Esophagus squamous epithelium (tissue), 4 donors: ENCODE data around the gene CFAP57.

Experiments
- POLR2A ChIP-seq, 4 donors: fragments of 450-650 bp; IDR thresholded peaks; one replicate each; pipeline ENCODE4 v1.6.1; 2017; ENCODE audit warnings: antibody characterized with exemption in 4 of 4, mild to moderate bottlenecking in 4 of 4, moderate library complexity in 3 of 4
- TF ChIP-seq, protein P1 (sequence below), 6 experiments: fragments of 450-650 bp in 4 of 6; fragments of 200-600 bp in 2 of 6; sonication (generic) in 2 of 6; IDR thresholded peaks; one replicate each; pipeline ENCODE4 v1.5.1; 2016 to 2019; ENCODE audit warnings: antibody characterized with exemption in 6 of 6, mild to moderate bottlenecking in 4 of 6, moderate library complexity in 4 of 6

DNA sequence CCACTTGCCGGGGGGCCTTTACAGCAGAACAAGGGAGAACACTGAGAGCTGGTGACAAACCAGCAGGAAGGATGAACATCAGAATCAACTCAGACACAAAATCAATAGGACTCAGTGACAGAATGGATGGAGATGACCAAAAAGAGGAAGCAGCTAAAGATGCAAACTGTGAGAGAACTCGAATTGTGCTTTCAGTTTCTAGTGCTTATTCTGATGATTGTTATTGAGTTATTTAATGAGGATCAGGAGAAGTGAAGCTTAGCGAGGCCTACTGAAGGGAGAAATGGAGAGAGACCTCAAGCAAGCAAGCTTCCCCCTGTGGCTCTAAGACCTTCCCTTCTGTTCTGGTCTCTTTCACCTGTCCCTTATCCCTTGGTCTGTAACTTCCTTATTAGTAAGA is 67.4 kb downstream of the CFAP57 start:
- TF ChIP-seq POLR2A (IDR thresholded peaks at IDR 0.05) = no peak
- TF ChIP-seq, protein P1, sequence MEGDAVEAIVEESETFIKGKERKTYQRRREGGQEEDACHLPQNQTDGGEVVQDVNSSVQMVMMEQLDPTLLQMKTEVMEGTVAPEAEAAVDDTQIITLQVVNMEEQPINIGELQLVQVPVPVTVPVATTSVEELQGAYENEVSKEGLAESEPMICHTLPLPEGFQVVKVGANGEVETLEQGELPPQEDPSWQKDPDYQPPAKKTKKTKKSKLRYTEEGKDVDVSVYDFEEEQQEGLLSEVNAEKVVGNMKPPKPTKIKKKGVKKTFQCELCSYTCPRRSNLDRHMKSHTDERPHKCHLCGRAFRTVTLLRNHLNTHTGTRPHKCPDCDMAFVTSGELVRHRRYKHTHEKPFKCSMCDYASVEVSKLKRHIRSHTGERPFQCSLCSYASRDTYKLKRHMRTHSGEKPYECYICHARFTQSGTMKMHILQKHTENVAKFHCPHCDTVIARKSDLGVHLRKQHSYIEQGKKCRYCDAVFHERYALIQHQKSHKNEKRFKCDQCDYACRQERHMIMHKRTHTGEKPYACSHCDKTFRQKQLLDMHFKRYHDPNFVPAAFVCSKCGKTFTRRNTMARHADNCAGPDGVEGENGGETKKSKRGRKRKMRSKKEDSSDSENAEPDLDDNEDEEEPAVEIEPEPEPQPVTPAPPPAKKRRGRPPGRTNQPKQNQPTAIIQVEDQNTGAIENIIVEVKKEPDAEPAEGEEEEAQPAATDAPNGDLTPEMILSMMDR (IDR thresholded peaks at IDR 0.05) = no peak
